ENCODE measurements around the gene ACSL6. TPM values are rescaled to one million over a fixed set of nuclear protein-coding genes. Genes with fewer than 3 reads are reported as not detected.
"Not testable (repeated sequence)": the region's sequence is repeated elsewhere in the genome, so short reads cannot be mapped to it uniquely, and the experiment has no call there.

ACSL6 gene
- total RNA-seq, 1 donor from 2014 or later, result not detected

DNA sequence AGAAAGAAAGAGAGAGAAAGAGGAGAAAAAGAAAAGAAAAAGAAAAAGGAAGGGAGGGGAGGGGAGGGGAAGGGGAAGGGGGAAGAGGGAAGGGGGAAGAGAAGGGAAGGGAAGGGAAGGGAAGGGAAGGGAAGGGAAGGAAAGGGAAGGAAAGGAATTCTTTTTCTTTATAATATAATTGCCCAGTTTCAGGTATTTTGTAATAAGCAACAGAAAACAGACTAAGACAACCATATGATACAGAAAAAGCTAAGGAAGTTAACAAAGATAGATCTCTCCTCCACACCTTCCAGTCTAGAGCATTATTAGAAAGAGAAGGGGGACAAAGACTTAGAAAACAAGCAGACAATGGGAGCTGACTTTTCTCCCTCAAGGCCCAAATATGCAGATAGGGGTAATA, 97.0 kb downstream of the ACSL6 start:
- H3K27ac Mint-ChIP-seq, result no peak overlapping the region
- DNase-seq (ENCODE audit: low spot score in 2 of 2, unreplicated experiment in 2 of 2), result no peak
- no peaks in the 10 kb centered on the region for H3K36me3 Mint-ChIP-seq
- no peaks in the 10 kb centered on the region for H3K4me1 Mint-ChIP-seq
- no peak overlapping the region for H3K4me3 Mint-ChIP-seq
- peaks cover 5% of the 10 kb centered on the region for H3K27me3 Mint-ChIP-seq (ENCODE audit: low read depth)
- H3K9me3 Mint-ChIP-seq, result peaks cover 2% of the 10 kb centered on the region
- TF ChIP-seq, protein P1, sequence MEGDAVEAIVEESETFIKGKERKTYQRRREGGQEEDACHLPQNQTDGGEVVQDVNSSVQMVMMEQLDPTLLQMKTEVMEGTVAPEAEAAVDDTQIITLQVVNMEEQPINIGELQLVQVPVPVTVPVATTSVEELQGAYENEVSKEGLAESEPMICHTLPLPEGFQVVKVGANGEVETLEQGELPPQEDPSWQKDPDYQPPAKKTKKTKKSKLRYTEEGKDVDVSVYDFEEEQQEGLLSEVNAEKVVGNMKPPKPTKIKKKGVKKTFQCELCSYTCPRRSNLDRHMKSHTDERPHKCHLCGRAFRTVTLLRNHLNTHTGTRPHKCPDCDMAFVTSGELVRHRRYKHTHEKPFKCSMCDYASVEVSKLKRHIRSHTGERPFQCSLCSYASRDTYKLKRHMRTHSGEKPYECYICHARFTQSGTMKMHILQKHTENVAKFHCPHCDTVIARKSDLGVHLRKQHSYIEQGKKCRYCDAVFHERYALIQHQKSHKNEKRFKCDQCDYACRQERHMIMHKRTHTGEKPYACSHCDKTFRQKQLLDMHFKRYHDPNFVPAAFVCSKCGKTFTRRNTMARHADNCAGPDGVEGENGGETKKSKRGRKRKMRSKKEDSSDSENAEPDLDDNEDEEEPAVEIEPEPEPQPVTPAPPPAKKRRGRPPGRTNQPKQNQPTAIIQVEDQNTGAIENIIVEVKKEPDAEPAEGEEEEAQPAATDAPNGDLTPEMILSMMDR (IDR thresholded peaks at IDR 0.05; ENCODE audit: unreplicated experiment), result no peak

- DNase-seq (ENCODE audit: low spot score in 2 of 2, unreplicated experiment in 2 of 2), result no peak
- Mint-ChIP-seq H3K36me3 (no peaks in the 10 kb centered on the region), H3K4me3 (no peak overlapping the region), H3K4me1 (no peaks in the 10 kb centered on the region), H3K9me3 (peaks cover 3% of the 10 kb centered on the region), H3K27ac (no peak overlapping the region), H3K27me3 (ENCODE audit: low read depth) (peaks cover 5% of the 10 kb centered on the region)
- TF ChIP-seq, protein P1 (IDR thresholded peaks at IDR 0.05; ENCODE audit: unreplicated experiment), result no peak
Observed at GRCh38 chr5:131913603-131914002, 97.9 kb downstream of the ACSL6 start.

DNA sequence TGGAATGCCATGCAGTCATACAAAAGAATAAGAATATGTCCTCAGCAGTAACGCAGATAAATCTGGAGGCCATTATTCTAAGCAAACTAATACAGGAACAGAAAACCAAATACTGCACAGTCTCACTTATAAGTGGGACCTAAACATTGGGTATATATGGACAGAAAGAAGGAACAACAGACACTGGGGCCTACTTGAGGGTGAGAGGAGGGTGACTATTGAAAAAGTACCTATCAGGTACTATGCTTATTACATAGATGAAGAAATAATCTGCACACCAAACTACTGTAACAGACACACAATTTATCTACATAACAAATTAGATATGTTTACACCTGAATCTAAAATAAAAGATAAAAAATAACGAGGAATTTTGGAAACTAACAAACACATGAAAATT, 104.8 kb downstream of the ACSL6 start:
- Mint-ChIP-seq H3K36me3 (no peaks in the 10 kb centered on the region), H3K4me3 (no peak overlapping the region), H3K4me1 (no peaks in the 10 kb centered on the region), H3K27ac (no peak overlapping the region), H3K27me3 (ENCODE audit: low read depth) (no peaks in the 10 kb centered on the region), H3K9me3 (peaks cover 51% of the 10 kb centered on the region)
- DNase-seq (ENCODE audit: low spot score in 2 of 2, unreplicated experiment in 2 of 2), result no peak
- TF ChIP-seq, protein P1 (IDR thresholded peaks at IDR 0.05; ENCODE audit: unreplicated experiment), result no peak

DNA sequence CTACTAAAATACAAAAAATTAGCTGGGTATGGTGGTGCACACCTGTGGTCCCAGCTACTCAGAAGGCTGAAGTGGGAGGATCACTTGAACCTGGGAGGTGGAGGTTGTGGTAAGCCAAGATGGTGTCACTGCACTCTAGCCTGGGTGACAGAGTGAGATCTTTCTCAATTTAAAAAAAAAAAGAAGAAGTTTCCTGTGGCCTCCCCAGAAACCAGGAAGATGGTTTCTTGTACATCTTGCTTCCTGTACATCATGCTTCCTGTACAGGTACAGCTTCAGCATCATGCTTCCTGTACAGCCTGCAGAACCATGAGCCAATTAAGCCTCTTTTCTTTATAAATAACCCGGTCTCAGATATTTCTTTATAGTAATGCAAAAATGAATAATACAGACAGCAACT, 109.2 kb downstream of the ACSL6 start:
- not testable (repeated sequence) for H3K4me3 Mint-ChIP-seq; DNase-seq (ENCODE audit: low spot score in 2 of 2, unreplicated experiment in 2 of 2); H3K27me3 Mint-ChIP-seq (ENCODE audit: low read depth); H3K36me3 Mint-ChIP-seq; H3K4me1 Mint-ChIP-seq; H3K27ac Mint-ChIP-seq
- peaks cover 63% of the 10 kb centered on the region for H3K9me3 Mint-ChIP-seq

Other genes starting within 250 kb of the ACSL6 start
- 35.1 to 36.9 TPM (median 36.9 TPM) in 3 replicates for gene FNIP1, start 214.6 kb downstream of the ACSL6 start, total RNA-seq
- gene MEIKIN, start 66.0 kb downstream of the ACSL6 start, total RNA-seq, result not detected in 3 replicates
- not detected in 3 replicates for gene IL3, start 49.0 kb upstream of the ACSL6 start, total RNA-seq
- not detected in 3 replicates for gene CSF2, start 62.1 kb upstream of the ACSL6 start, total RNA-seq
- gene P4HA2, start 216.2 kb upstream of the ACSL6 start, total RNA-seq, result 66.3 to 68.7 TPM (median 66.9 TPM) in 3 replicates
- 48.8 to 50.7 TPM (median 50.1 TPM) in 3 replicates for gene PDLIM4, start 246.0 kb upstream of the ACSL6 start, total RNA-seq